Transverse colon (tissue), 4 donors: ENCODE measurements around the gene RAPGEF6. TPM values are rescaled to one million over a fixed set of nuclear protein-coding genes. Genes with fewer than 3 reads are reported as not detected.

Experiments
- DNase-seq: peaks from one replicate; pipeline ENCODE4 v3.0.0-alpha.2; 2019
- H3K27ac ChIP-seq, 4 donors: fragments of 200-600 bp; sonication (generic); 2 replicates each; pipeline ENCODE4 v1.5.1; 2016 to 2018; ENCODE audit warnings: inconsistent platforms in 4 of 4
- H3K27me3 ChIP-seq: fragments of 200-600 bp; sonication (generic); 2 replicates; pipeline ENCODE4 v1.5.1; 2017; ENCODE audit warnings: inconsistent platforms
- H3K36me3 ChIP-seq, 4 donors: fragments of 200-600 bp; sonication (generic); 2 replicates each; pipeline ENCODE4 v1.5.1; 2017 to 2019; ENCODE audit warnings: inconsistent platforms in 4 of 4
- H3K4me1 ChIP-seq, 4 donors: fragments of 200-600 bp; sonication (generic); 2 replicates each; pipeline ENCODE4 v1.5.1; 2017 to 2020; ENCODE audit warnings: inconsistent platforms in 4 of 4
- H3K4me3 ChIP-seq, 4 donors: fragments of 200-600 bp; sonication (generic); 1 replicate in 1 of 4; 2 replicates in 3 of 4; pipeline versions ENCODE4 v1.5.1 to v1.6.1; 2017 to 2019; ENCODE audit warnings: inconsistent platforms in 4 of 4
- H3K9me3 ChIP-seq, 2 donors: fragments of 200-600 bp; sonication (generic); 2 replicates each; pipeline ENCODE4 v1.5.1; 2017 to 2019; ENCODE audit warnings: inconsistent platforms in 2 of 2
- EP300 ChIP-seq: sonication (generic); formaldehyde crosslinking; IDR thresholded peaks from one replicate; pipeline ENCODE4 v1.6.1; 2017; ENCODE audit warnings: antibody characterized with exemption, low read depth
- POLR2A ChIP-seq: fragments of 450-650 bp; IDR thresholded peaks from one replicate; pipeline ENCODE4 v1.6.1; 2016; ENCODE audit warnings: antibody characterized with exemption, mild to moderate bottlenecking, moderate library complexity
- POLR2AphosphoS5 ChIP-seq, 3 donors: sonication (generic); formaldehyde crosslinking; IDR thresholded peaks; one replicate each; pipeline ENCODE4 v1.6.1; 2016; ENCODE audit warnings: antibody characterized with exemption in 3 of 3
- WGBS, 2 donors: methylation state at CpG; one replicate each; pipeline ENCODE4 v1.1.5; 2018; ENCODE audit warnings: low coverage in 1 of 2; 5-methylcytosine and 5-hydroxymethylcytosine counted together
- in situ Hi-C, 4 donors: fragments of 200-750 bp; cut with MboI; loops; one replicate each; pipeline versions ENCODE4 v1.15.0 to v1.15.1; 2017; ENCODE audit warnings: low sequenced_read_pairs in 3 of 4, low pct_ligation_motif_present in 1 of 4, low pct_unique_long_range_greater_than_20kb in 1 of 4
- intact Hi-C: fragments of 100-400 bp; cut with DNase I; formaldehyde crosslinking; loops from one replicate; pipeline ENCODE4 v1.15.1; 2023; ENCODE audit warnings: low total_unique reads
- total RNA-seq, 4 donors: library from RNA; depleted of rRNA; stranded (reverse); fragments of >200 nt; gene quantifications; one replicate each; pipeline ENCODE4 v1.1.0, GENCODE V29; 2016
- TF ChIP-seq, protein P1 (sequence below), 5 experiments: fragments of 200-600 bp in 3 of 5; fragments of 450-650 bp in 2 of 5; sonication (generic) in 3 of 5; IDR thresholded peaks; 1 replicate in 2 of 5; 2 replicates in 3 of 5; pipeline ENCODE4 v1.5.1; 2016 to 2017; ENCODE audit warnings: antibody characterized with exemption in 5 of 5, inconsistent platforms in 3 of 5, mild to moderate bottlenecking in 2 of 5, moderate library complexity in 1 of 5

Gene RAPGEF6
- total RNA-seq, 4 donors from 2014 or later = 21.3 to 40.3 (median 35.9) TPM

DNA sequence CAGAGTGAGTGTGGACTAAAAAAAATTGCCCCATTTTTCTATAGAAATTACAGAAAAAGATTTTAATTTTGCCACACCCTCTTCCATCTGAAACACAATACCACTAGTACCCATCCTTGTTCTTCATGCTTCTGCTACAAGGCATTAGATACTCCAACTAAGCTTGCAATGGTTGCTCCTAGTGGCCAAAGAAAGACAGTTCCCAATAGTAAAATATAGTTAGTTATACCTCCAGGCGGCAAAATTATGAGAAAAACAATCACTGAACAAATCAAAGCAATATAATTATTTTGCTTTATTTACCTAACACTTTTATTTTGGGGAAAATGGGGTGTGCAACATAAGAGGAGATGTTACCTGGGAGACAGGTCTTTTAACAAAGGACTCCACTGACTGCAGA is 101.2 kb downstream of the RAPGEF6 start:
- no peak for DNase-seq
- no peaks in the 10 kb centered on the region for H3K36me3 ChIP-seq
- 95 to 100% methylated on average over 1 of the region's 1 CpG for WGBS, 2 donors
- no peaks in the 10 kb centered on the region for H3K27me3 ChIP-seq
- H3K4me1 ChIP-seq = peaks cover 0 to 19% (median 4%) of the 10 kb centered on the region in 4 donors
- intact Hi-C loops (no loop called here), in situ Hi-C loops (no loop called here)
- no peak overlapping the region for H3K4me3 ChIP-seq
- no peaks in the 10 kb centered on the region for H3K9me3 ChIP-seq
- H3K27ac ChIP-seq = no peak overlapping the region
- TF ChIP-seq POLR2A = no peak
- no peak for TF ChIP-seq EP300
- no peak for TF ChIP-seq POLR2AphosphoS5 (IDR thresholded peaks at IDR 0.05)
- TF ChIP-seq, protein P1, sequence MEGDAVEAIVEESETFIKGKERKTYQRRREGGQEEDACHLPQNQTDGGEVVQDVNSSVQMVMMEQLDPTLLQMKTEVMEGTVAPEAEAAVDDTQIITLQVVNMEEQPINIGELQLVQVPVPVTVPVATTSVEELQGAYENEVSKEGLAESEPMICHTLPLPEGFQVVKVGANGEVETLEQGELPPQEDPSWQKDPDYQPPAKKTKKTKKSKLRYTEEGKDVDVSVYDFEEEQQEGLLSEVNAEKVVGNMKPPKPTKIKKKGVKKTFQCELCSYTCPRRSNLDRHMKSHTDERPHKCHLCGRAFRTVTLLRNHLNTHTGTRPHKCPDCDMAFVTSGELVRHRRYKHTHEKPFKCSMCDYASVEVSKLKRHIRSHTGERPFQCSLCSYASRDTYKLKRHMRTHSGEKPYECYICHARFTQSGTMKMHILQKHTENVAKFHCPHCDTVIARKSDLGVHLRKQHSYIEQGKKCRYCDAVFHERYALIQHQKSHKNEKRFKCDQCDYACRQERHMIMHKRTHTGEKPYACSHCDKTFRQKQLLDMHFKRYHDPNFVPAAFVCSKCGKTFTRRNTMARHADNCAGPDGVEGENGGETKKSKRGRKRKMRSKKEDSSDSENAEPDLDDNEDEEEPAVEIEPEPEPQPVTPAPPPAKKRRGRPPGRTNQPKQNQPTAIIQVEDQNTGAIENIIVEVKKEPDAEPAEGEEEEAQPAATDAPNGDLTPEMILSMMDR (IDR thresholded peaks at IDR 0.05) = peak in 2 of 5 experiments; percentile 14 to 19

DNA sequence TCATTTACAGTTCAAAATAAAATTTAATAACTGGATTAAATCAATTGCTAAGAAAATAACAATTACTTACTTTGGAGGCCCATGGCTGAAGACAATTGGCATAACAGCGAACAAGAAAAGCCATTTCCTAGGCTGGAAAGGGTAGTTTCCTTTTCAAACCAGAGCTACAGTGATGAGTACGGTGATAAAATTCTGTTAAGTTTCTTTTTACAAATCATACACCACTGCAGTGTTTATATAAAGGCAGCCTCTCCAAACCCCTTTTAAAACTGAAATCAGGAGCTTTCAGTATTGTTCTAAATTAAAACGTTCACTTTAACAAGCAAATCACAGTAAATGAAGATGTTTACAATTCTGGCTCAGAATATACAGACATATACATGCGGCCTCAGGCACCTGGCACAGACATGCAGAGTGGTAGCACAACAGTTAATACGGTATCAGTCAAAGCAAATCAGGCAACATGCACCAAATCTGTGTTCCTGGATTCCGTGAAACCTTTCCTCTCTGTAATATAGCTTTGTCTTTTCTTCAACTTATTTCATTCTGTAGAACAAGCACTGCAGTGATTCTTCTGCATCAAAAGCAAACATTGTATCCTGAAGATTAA is 102.9 kb downstream of the RAPGEF6 start:
- peaks cover 0 to 19% (median 4%) of the 10 kb centered on the region in 4 donors for H3K4me1 ChIP-seq
- no peaks in the 10 kb centered on the region for H3K27me3 ChIP-seq
- TF ChIP-seq, protein P1 (IDR thresholded peaks at IDR 0.05) = no peak
- TF ChIP-seq POLR2A = no peak
- H3K9me3 ChIP-seq = no peaks in the 10 kb centered on the region
- intact Hi-C loops (no loop called here), in situ Hi-C loops (no loop called here)
- no peak for DNase-seq
- H3K4me3 ChIP-seq = peak overlapping the region in 2 of 4 donors; percentile 4 to 9
- H3K27ac ChIP-seq = peak overlapping the region in 3 of 4 donors; percentile 22 to 34 (median 27)
- WGBS, 2 donors = 56 to 58% methylated on average over 5 to 6 of the region's 6 CpGs
- no peaks in the 10 kb centered on the region for H3K36me3 ChIP-seq

DNA sequence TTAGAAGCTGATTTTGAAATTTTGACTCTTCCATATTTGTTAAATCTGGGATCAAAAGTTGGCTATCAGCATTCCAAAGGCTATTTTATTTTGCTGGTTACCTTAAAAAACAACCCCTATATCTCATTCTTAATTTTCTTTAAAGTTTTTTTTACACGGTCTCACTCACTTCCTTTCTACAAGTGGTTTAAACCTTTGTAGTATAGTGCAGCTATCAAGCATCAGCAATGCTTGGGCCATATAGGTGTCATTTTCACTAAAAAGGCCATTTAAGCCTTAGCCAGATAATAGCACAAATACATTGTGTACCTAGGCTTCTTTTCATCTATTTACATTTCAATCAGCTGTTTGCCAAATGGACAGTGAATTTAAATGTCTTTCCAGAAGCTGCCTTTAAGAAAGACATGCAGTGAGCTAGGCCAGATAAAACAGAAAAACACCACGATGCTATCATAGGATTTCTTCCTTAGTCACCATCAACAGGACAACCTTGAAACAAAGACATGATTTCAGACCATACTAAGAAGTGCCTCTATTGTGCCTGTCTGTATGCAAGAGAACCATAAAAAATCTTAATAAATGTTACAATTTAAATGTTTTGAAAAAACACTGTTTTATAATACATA is 104.2 kb downstream of the RAPGEF6 start:
- WGBS, 2 donors = 64 to 88% methylated on average over 1 to 2 of the region's 2 CpGs
- peak overlapping the region in 1 of 4 donors; percentile 1 for H3K27ac ChIP-seq
- DNase-seq = no peak
- H3K4me3 ChIP-seq = no peak overlapping the region
- TF ChIP-seq POLR2A (no peak), POLR2AphosphoS5 (IDR thresholded peaks at IDR 0.05) (no peak)
- TF ChIP-seq, protein P1 (IDR thresholded peaks at IDR 0.05) = no peak
- no peaks in the 10 kb centered on the region for H3K9me3 ChIP-seq
- no peaks in the 10 kb centered on the region for H3K27me3 ChIP-seq
- intact Hi-C loops = no loop called here
- H3K4me1 ChIP-seq = peaks cover 0 to 13% (median 2%) of the 10 kb centered on the region in 4 donors
- in situ Hi-C loops = no loop called here
- no peaks in the 10 kb centered on the region for H3K36me3 ChIP-seq

DNA sequence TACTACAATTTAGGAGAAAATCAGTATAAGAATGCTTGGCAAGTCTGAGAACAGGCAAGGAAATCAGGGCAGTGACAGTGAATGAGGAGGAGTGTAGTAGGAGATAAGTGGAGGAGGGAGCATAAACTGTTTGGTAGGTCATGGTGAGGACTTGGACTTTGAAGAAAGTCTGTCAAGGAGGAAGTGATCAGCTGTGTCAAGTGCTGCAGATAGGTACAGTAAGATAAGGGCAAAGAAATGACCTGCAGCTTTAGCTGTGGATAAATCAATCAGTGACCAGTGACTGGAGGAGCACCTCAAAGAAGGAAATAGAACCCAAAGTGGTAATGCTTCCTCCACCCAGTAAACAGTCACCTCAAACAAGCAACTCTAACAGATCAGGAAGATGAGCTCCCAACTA is 106.3 kb downstream of the RAPGEF6 start:
- no peak for DNase-seq
- H3K4me1 ChIP-seq = peaks cover 0 to 18% (median 2%) of the 10 kb centered on the region in 4 donors
- intact Hi-C loops (no loop called here), in situ Hi-C loops (no loop called here)
- H3K27ac ChIP-seq = no peak overlapping the region
- H3K9me3 ChIP-seq = no peaks in the 10 kb centered on the region
- no peaks in the 10 kb centered on the region for H3K36me3 ChIP-seq
- no peak for TF ChIP-seq POLR2AphosphoS5 (IDR thresholded peaks at IDR 0.05)
- no peak for TF ChIP-seq POLR2A
- TF ChIP-seq EP300 = no peak
- TF ChIP-seq, protein P1 (IDR thresholded peaks at IDR 0.05) = no peak
- H3K27me3 ChIP-seq = no peaks in the 10 kb centered on the region
- no peak overlapping the region for H3K4me3 ChIP-seq
